Measurements from ENCODE around the gene CDT1.
A peak's percentile ranks its signal among the peaks of the same experiment; 100 is the strongest.

CDT1 gene

DNA sequence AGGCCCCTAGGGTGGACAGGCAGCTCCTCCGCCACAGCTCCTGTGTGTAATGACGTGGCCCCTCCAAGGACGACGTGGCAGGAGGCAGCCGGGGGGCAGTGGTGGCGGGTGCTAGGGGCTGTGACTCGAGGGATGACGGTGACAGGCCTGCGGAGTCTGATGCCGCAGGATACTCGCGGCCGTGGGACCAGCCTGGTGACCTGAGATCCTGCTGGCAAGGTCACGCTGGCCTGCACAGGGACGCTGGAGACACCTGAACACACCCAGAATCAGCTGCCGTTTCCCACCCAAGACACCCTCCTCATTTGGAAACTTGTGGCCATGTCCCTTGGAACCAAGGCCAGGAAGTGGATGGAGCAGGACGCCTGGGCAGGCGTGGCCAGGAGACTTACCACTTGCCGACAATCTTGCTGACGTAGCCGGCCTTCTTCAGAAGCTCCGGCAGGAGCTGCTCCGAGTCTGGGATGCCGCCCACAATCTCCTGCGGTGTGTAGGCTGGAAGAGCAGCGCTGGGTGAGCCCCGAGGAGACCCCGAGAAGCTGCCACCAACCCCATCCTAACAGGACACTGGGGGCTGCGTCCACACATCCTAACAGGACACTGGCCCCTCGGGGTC lies 37.1 kb downstream of the CDT1 start:
- DNase-seq = no peak

DNA sequence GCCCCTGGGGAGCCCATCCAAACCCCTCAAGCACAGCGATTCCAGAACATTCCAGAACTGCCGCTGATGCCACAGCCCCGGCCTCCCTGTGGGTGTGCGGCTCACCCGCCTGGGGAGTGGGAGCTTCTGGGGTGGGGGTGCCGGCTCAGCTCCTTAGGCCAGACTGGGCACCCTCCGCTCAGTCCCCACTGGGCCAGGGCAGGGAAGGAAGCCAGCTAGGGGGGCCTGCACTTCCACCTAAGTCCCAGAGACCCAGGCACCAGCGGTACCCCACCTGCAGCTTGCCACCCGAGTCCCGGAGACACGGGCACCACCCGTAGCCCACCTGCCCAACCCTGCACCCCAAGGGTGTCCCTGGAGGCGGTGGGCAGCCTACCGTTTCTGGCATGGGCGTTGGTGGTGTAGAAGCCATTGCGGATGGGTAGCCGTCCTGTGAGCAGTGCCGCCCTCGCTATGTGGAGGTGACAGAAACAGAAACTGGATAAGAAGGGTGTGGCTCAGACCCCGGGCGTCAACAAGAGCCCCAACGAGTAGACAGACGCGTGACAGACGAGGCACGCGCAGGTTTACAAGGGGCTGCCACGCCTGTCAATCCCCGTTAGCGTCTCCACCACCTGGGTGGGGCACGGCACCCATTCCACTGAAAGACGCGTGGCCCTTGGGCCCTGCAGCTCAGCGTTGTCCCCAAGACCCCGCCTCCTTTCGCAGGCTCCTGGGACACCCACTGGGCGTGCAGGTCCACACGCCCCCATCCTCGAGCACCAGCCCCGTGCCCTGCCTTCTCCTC lies 38.1 kb downstream of the CDT1 start:
- no peak for DNase-seq

DNA sequence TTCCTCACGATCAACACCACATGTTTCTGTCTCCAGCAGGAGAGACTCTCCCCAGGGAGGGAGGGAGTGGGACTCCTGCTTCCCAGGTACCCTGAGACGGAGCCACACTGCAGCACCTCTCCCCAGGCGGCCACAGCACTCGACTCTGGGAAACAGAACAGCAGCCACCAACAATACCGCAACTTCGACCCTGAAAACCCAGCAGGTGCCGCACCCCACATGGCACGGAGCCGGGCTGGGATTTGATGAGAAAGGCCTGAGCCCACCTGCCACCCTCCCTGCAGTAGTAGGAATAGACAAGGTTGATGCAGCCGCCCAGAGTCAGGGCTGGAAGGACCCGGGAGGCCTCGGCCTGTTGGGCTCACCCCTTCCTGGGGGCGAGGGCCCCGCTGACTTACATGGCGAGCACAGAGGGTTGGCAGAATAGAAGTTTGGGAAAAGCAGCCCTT lies 38.7 kb downstream of the CDT1 start:
- DNase-seq = no peak

DNA sequence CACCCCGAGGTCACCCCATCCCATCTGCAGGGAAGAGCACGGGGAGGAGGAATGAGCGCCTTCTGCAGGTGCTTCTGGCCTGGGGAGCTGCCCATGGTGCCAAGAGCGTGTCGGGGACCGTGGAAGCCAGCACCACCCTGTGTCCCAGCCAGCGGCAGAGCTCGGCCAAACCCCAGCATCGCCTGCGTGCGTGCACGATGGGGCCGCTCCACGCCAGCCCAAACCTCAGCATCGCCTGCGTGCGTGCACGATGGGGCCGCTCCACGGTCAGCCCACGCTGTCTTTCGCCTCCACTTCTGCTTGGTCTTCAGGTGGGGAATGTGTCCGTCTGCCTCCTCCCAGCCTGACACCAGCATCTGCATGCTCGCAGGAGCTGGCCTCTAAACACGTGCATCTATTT lies 39.2 kb downstream of the CDT1 start:
- no peak for DNase-seq

DNA sequence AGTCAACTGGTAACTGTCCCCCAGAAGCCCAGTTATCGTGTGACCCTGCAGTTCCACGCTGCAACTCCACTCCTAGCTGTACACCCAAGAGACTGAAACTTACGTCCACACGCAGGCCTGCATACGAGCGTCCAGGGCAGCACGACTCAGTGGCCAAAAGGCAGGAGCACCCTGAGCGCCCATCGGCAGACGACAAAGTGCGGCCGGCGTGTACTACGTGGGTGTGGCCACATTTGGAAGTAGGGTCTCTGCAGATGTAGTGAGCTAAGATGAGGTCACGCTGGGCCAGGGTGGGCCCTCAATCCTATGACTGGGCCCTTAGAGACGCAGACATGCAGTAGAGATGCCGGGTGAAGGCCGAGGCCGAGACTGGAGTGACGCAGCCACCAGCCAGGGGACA lies 39.7 kb downstream of the CDT1 start:
- DNase-seq = no peak

DNA sequence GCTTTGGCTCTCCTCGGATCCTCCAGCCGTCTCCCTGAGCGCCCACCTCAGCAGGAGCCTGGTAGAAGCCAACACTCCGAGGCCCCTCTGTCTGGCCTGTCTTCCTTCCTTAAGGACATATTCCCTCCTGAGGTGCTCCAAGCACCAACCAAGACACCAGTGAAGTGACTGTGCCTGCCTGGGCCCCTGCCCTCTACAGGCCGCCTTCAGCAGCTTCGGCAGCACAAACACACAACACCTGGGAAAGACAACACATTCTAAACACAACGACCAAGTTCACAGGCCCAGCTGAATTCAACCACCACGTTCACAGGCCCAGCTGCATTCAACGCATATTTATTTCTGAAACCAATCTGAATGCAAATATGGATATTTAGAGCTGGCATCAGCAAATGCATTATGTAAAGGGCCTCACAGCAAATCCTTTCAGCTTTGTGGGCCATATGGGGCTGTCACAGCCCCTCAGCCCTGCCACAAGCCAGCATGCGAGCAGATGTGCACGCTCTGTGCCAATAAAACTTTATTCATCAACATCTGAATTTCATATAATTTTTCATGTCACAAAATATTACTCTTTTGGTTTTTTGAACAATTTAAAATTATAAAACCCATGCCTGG lies 40.9 kb downstream of the CDT1 start:
- DNase-seq = no peak

DNA sequence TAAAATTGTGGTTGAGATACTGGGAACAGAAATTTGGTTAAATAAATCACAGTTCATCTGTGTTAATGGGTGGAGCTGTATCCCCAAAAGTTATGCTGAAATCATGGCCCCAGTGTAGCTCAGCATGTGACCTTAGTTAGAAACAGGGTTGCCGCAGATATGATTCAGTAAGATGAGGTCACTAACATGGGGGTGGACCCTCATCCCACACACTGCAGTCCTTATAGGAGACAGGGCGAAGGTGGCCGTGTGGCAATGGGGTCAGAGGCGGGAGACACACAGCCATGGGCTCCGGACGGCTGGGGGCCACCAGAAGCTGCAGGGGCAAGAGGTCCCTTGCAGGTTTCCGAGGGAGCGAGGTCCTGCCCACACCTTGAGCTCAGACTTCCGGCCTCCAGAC lies 42.5 kb downstream of the CDT1 start:
- DNase-seq = no peak

DNA sequence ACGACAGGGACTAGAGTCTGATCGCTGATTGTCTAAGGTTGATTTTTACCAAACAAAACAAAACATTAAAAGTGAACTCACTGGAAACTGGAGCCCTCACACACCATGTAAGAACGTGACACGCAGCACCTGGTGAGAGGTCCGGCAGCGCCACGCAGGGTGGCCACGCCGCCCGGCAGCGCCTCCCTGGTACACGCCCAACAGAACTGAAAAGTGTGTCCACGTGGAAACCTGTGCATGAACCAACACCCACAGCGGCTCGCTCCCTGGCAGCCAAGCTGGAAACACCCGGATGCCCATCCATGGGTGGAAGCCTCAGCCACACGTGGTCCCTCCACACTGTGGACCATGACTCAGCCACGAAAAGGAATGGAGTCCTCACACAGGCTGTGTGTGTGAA lies 44.1 kb downstream of the CDT1 start:
- DNase-seq = no peak

DNA sequence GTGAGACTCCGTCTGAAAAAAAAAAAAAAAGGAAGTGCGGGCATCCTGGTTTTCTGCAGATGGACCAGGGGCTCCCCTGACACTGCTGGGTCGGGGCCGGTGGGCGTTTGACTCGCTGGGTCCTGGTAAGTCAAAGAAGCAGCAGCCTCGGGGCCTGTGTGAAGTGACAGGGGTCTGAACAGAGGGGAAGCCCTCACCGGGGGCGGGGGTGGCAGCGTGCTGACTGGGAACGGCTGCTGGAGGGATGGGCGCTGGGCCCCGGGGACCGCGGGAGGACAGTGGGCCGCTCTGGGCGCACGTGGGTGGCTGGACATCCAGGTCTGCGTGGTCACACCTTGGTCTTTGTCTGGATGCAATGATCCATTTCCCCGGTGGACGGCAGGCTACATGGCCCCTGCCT lies 45.0 kb downstream of the CDT1 start:
- no peak for DNase-seq

DNA sequence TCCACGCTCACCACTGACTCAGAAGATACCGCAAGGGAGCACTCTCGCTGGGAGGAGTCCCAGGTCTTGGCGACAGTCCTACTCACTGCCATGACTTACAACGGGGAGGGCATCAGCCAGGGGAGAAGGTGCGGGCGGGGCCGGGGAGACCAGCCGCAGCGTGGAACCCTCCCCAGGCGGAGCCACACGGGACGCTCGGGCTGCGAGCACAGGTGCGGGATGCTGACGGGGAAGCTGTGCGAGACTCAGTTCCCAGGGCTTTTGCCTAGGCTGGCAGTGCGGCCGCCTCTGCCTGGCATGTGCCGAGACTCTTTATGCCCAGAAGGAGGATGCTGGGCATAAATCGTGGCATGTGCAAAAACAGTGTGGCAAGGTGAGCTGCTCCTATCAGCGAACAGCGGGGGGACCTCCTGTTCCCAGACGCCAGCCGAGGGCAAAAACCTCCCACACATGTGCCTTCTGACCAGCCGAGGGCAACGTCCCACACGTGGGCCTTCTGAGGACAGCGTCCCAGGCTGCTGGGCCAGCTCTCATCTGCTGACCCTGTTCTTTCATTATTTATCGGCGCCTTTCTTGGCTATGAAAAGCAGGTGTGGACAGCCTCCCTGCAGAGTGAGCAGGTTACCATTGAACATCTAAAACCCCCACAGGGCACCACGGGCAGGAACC lies 47.1 kb downstream of the CDT1 start:
- DNase-seq = no peak

DNA sequence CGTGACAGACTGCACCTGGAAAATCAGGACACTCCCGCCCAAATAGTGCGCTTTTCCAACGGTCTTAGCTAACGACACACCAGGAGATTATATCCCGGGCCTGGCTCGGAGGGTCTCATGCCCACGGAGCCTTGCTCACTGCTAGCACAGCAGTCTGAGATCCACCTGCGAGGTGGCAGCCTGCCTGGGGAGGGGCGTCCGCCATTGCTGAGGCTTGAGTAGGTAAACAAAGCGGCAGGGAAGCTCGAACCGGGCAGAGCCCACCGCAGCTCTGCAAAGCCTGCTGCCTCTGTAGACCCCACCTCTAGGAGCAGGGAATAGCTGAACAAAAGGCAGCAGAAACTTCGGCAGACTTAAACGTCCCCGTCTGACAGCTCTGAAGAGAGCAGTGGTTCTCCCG lies 48.0 kb downstream of the CDT1 start:
- DNase-seq = no peak

DNA sequence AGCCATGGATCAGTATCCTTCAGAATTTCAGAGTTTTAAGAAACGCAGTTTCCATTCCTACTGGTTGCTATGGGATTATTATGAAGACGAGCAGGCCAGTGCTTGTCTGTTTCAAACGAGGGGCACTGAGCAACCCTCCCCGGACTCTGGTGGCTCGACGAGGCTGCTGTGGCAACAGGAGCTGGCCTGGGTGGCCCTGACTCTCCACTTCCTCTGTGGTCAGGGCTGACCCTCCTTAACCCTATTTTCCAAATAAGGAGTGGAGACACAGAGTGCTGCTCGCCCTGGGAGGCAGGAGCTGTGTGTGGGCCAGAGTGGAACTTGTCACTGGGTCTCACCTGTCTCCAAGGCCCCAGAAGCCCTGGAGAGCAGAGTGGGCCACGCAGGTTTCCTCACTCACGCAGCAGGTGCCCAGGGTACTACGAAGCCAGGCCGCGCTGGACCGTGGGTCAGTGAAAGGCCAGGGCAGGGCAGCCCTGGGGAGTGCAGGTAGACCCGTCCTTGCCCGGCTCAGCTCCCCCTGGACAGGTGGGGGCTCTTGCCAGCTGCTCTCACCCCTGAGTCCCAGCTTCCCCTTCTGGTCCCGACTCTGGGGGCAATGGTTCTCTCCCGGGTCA lies 49.8 kb downstream of the CDT1 start:
- no peak for DNase-seq

DNA sequence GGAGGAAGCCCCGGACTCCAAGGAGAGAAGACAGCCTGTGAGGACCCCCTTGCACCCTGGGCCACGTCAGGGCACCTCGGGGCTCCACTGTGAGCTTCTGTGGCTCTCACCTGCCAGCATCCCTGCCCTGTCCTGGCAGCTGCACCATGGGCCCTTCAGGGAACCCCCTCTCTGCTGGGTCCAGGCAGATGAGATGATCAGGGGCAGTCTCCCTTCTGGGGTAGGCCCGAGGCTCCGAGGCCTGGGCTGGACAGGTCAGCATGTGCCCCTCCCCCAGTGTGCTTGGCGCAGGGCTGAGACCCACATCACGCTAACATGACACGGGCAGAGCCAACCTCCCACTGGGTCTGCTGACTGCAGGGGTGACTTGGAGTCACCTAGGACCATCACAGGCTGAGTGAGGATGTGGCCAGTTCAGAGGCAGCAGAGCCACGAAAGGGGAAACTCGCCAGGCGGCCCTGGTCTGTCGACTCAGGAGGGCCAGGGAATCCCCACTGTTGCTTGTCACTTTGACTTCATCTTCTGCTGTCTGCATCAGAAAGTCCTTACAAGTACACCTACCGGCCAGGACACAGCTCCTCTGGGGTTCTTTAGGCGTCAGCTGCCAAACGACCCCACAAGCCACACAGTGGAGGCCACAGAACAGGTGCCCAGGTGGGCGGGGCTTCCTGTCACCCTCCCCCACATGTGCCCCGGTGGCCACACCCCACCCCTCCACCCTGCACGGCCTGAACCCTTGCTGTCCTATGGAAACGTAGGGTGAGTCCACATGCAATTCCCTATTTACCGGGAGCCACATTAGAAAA lies 50.9 kb downstream of the CDT1 start:
- peak; percentile 64 for DNase-seq

DNA sequence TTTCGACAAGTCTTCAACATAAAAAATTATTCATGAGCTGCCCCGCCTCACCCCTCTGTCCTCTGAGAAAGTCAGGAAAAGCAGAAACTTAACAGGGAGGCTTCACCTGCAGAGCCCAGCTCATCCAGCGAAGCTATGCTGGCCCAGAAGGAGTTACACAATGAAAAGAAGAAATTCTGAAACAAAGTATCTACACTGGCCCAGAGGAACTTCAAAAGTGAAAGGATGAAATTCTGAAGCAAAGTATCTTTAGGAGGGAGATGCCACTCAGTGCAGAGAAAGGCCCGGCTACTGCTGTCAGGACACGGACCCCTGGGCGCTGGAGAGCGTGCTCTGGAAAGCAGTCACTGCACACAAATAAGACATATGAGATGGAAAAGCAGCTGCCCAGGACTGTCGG lies 51.6 kb downstream of the CDT1 start:
- DNase-seq = no peak

DNA sequence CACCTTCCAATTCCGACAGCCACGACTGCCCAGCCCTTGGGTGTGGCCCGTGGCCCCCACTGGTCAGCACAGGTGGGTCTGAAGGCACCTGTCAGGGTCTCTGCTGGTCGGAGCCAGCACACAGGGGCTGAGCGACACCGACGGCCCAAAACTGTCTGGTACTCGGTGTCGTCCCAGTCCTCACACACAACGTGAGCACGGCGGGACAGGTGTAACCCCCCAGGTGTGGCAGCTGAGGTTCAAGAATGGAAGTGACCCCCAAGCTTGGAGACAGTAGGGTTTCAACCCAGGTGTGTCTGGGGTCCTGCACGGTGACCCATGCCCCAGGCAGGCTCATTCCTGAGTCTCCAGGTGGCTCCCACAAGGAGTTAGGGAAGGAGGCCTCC lies 52.1 kb downstream of the CDT1 start:
- no peak for DNase-seq

DNA sequence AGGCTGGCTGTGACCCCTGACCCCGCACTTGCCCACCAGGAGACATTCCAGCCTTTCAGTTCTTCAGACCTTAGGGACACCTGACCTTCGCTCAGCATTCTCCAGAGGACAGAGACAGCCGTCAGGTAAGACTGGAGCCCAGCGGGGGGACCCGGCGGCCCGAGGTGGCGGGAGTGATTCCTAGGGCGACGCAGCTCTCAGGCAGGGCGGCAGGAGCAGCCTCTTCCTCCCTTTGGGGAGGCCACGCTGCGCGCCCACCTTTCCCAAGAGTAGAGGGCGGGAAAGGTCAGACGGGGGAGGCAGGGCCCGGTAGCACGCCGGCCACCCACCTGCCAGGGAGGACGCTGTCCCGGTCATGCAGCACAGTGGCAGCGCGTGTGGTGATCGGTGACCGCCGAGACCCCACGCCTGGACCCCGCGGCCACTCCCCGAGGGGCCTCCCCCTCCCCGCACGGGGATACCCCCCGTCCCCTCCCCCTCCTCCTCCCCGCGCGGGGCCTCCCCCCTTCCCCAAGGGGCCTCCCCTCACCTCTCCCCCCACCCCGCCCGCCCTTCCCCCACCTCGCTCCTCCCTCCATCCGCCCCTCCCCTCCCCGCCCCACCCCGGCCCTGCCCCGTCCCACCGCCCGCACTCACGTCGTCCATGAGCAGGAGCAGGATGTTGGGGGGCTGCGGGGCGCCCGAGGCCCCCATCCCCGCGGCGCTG lies 52.7 kb downstream of the CDT1 start:
- no peak for DNase-seq

DNA sequence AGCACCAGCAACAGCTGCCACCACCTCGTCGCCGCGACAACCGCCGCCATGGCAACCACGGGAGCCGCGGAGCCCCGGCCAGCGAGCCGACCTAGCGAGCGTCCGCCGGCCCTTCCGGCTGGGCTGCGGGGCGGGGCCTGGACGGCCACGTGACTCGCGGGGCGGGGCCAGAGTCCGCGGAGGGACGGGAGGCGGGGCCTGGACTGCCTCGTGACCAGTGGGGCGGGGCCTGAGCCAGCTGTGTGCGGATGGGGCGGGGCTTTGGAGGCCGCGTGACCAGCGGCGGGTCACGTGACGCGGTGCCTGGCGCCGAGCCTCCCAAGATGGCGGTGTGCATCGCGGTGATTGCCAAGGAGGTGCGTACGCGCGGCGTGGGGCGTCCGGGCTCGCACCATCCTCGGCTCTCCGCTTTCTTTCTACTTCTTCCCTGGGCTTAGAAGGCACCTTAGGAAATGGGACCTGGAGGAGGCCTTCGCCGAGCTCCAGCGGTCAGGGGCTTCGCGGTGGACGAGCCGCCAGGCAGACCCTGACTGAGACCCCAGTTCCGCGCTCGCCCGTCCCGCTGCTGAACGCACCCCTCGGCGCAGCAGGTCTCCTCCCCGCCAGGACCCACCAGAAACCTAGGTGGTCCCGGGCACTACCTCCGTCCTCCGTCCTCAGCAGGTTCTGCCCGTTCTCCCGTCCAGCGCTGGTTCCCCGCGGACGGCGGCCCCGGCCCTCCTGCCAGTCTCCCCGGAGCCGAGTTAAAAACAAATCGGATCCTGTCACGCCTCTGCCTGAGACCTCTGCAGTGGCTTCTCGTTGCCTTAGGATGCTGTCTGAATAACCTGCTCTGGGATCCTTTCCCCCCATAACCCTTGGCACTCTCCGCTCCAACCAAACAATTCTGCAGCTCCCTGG lies 53.5 kb downstream of the CDT1 start, which contains the start of the genes GALNS and TRAPPC2L:
GALNS (minus strand) TSS at position 120 of the 900 bp plus-strand sequence; CDS start at position 50, 70 bp downstream.
TRAPPC2L (plus strand) TSS at position 300 of the 900 bp plus-strand sequence; CDS start at position 324, 24 bp downstream.
- peak; percentile 97 for DNase-seq

DNA sequence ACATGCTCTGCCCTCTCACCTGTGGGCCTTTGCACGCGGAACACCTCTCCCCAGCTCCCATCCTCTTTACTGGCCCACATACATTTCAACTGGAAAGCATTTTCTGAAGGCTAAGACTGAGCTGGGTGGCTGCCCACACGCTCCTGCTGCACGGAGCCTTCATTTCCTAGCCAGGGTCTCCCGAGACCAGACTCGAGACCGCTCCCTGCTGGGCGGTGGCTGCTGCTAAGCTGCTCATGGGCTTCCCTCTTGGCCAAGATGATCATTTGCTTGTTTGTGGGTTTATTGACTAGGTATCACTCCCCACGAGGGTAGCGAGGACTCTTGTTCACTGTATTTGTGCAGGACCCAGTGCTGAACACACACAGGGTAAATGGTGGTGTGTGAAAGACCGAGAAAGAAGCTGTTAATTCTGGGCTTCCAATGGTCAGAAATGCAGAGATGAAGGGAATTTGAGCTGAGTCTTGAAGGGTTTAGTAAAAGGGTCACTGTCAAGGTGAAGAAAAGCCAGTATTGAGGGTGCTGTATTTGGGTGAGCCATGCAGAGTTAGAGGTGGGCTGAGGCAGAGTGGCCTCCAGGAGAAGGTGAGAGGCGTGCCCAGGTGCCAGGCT lies 54.2 kb downstream of the CDT1 start:
- DNase-seq = peak; percentile 75
